K562 (cell line): ENCODE measurements around the gene MMP28. TPM values are rescaled to one million over a fixed set of nuclear protein-coding genes. Genes with fewer than 3 reads are reported as not detected.

ENCODE experiments used
- ARID2 ChIP-seq: fragments of 450-650 bp; IDR thresholded peaks from 2 replicates; pipeline ENCODE4 v1.6.1; 2017; ENCODE audit warnings: antibody characterized with exemption, mild to moderate bottlenecking
- GTF2A2 ChIP-seq: IDR thresholded peaks from 2 replicates; pipeline ENCODE4 v1.6.1; 2016; ENCODE audit warnings: mild to moderate bottlenecking, missing genetic modification characterization, missing compliant biosample characterization
- MBD1 ChIP-seq: fragments of 250-450 bp; sonication (Bioruptor Pico); IDR thresholded peaks from 2 replicates; pipeline ENCODE4 v1.8.0; 2022; ENCODE audit warnings: inconsistent platforms
- PKNOX1 ChIP-seq: fragments of 450-650 bp; IDR thresholded peaks from 2 replicates; pipeline ENCODE4 v1.6.1; 2016
- PURB ChIP-seq: sonication (generic); formaldehyde crosslinking; IDR thresholded peaks from 2 replicates; pipeline ENCODE4 v1.9.0; 2021; ENCODE audit warnings: low read depth, mild to moderate bottlenecking, missing genetic modification reagents
- RNF2 ChIP-seq: sonication (generic); IDR thresholded peaks from 2 replicates; pipeline ENCODE4 v1.6.1; 2016
- SIRT6 ChIP-seq: IDR thresholded peaks from one replicate; pipeline ENCODE4 v1.6.1; 2012; ENCODE audit warnings: low read depth, mild to moderate bottlenecking, control low read depth, inconsistent platforms, low read length, moderate library complexity
- SP1 ChIP-seq: sonication (generic); formaldehyde crosslinking; IDR thresholded peaks from 2 replicates; pipeline ENCODE4 v1.8.1; 2022; ENCODE audit warnings: mild to moderate bottlenecking, missing genetic modification reagents
- WHSC1 ChIP-seq: IDR thresholded peaks from one replicate; pipeline ENCODE4 v1.6.1; 2012; ENCODE audit warnings: low read length, control low read depth, inconsistent platforms
- YY1 ChIP-seq, 3 experiments: IDR thresholded peaks; 2 replicates each; pipeline ENCODE4 v1.6.1; 2011; ENCODE audit warnings: low read length in 2 of 3, mild to moderate bottlenecking in 2 of 3, moderate library complexity in 2 of 3, borderline replicate concordance in 1 of 3, control low read depth in 1 of 3, low read depth in 1 of 3; ENCODE audit not compliant: insufficient read depth in 3 of 3, insufficient replicate concordance in 2 of 3, control insufficient read depth in 1 of 3, insufficient read length in 1 of 3; ENCODE audit errors: extremely low read depth in 1 of 3
- ZBTB33 ChIP-seq: sonication (generic); formaldehyde crosslinking; IDR thresholded peaks from 2 replicates; pipeline ENCODE4 v1.8.1; 2023; ENCODE audit warnings: mild to moderate bottlenecking, missing genetic modification reagents
- ZNF445 ChIP-seq: fragments of 250-450 bp; sonication (Bioruptor Pico); IDR thresholded peaks from 2 replicates; pipeline ENCODE4 v1.4.0; 2020; ENCODE audit warnings: low read depth, mild to moderate bottlenecking, moderate library complexity
- ZNF780A ChIP-seq: fragments of 250-450 bp; sonication (Bioruptor Pico); IDR thresholded peaks from 2 replicates; pipeline ENCODE4 v1.5.0; 2021; ENCODE audit warnings: mild to moderate bottlenecking
- polyA plus RNA-seq, 8 experiments: library from polyadenylated mRNA; depleted of rRNA in 4 of 8; stranded (reverse) in 5 of 8; unstranded in 3 of 8; fragments of >200 nt; fragmentation: Nextera tagmentation in 2 of 8; fragmentation: Illumina TruSeq in 1 of 8; extraction: Ambion mirVana in 2 of 8; extraction: Trizol in 1 of 8; gene quantifications; 2 replicates each; pipeline versions ENCODE4 v1.2.1 to v1.2.3, GENCODE V29; 2011 to 2014; ENCODE audit warnings: inconsistent platforms in 1 of 8, missing spikeins in 1 of 8
- total RNA-seq, 7 experiments: library from RNA; depleted of rRNA in 6 of 7; stranded (reverse); fragments of >200 nt in 6 of 7; fragmentation: Illumina TruSeq in 2 of 7; extraction: Trizol in 2 of 7; gene quantifications; 2 replicates each; pipeline versions ENCODE4 v1.2.1 to v1.2.3, GENCODE V29; 2011 to 2021; ENCODE audit warnings: low replicate concordance in 1 of 7
- TF ChIP-seq, protein P1 (sequence below), 2 experiments: fragments of 450-650 bp; formaldehyde crosslinking in 1 of 2; IDR thresholded peaks; 2 replicates each; pipeline versions ENCODE4 v1.4.0 to v1.6.1; 2014 to 2020; ENCODE audit warnings: mild to moderate bottlenecking in 2 of 2, borderline replicate concordance in 1 of 2, low read depth in 1 of 2

The MMP28 gene
- total and polyA plus RNA-seq, 9 of the 15 experiments (the other 6 are each of a cell fraction or from before 2014, with no cell fraction given): not detected

GRCh38 chr17:35825206-35825605, 29.8 kb upstream of the MMP28 start (continued):
- TF ChIP-seq, protein P1, sequence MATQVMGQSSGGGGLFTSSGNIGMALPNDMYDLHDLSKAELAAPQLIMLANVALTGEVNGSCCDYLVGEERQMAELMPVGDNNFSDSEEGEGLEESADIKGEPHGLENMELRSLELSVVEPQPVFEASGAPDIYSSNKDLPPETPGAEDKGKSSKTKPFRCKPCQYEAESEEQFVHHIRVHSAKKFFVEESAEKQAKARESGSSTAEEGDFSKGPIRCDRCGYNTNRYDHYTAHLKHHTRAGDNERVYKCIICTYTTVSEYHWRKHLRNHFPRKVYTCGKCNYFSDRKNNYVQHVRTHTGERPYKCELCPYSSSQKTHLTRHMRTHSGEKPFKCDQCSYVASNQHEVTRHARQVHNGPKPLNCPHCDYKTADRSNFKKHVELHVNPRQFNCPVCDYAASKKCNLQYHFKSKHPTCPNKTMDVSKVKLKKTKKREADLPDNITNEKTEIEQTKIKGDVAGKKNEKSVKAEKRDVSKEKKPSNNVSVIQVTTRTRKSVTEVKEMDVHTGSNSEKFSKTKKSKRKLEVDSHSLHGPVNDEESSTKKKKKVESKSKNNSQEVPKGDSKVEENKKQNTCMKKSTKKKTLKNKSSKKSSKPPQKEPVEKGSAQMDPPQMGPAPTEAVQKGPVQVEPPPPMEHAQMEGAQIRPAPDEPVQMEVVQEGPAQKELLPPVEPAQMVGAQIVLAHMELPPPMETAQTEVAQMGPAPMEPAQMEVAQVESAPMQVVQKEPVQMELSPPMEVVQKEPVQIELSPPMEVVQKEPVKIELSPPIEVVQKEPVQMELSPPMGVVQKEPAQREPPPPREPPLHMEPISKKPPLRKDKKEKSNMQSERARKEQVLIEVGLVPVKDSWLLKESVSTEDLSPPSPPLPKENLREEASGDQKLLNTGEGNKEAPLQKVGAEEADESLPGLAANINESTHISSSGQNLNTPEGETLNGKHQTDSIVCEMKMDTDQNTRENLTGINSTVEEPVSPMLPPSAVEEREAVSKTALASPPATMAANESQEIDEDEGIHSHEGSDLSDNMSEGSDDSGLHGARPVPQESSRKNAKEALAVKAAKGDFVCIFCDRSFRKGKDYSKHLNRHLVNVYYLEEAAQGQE (IDR thresholded peaks at IDR 0.05; ENCODE audit: borderline replicate concordance): no peak
- TF ChIP-seq, protein P1 (CRISPR knock-in tag; IDR thresholded peaks at IDR 0.05; ENCODE audit: low read depth): no peak
- TF ChIP-seq SIRT6: no peak
- no peak for TF ChIP-seq PURB (CRISPR knock-in tag)
- no peak for TF ChIP-seq ZBTB33 (CRISPR knock-in tag)
- TF ChIP-seq ARID2: no peak
- TF ChIP-seq ZNF445 (CRISPR knock-in tag): no peak
- TF ChIP-seq YY1 (IDR thresholded peaks at IDR 0.05; ENCODE audit: borderline replicate concordance in 1 of 3, control insufficient read depth in 1 of 3, extremely low read depth in 1 of 3, insufficient read depth in 3 of 3, insufficient read length in 1 of 3, insufficient replicate concordance in 2 of 3, low read depth in 1 of 3, low read length in 2 of 3): no peak
- no peak for TF ChIP-seq GTF2A2 (tag)
- no peak for TF ChIP-seq ZNF780A (CRISPR knock-in tag)
- TF ChIP-seq MBD1 (CRISPR knock-in tag): no peak
- no peak for TF ChIP-seq PKNOX1
- no peak for TF ChIP-seq WHSC1
- TF ChIP-seq SP1: no peak
- TF ChIP-seq RNF2: no peak
